HG02763 (cell line): ENCODE data around the gene RPS25.
"Not testable (repeated sequence)": the region's sequence is repeated elsewhere in the genome, so short reads cannot be mapped to it uniquely, and the experiment has no call there.

Source experiments
- ATAC-seq: cut with Tn5 transposase; IDR thresholded peaks from one replicate; pipeline ENCODE4 v1.9.1; 2021; ENCODE audit warnings: mild to moderate bottlenecking, moderate library complexity; ENCODE audit not compliant: unreplicated experiment

The RPS25 gene

DNA sequence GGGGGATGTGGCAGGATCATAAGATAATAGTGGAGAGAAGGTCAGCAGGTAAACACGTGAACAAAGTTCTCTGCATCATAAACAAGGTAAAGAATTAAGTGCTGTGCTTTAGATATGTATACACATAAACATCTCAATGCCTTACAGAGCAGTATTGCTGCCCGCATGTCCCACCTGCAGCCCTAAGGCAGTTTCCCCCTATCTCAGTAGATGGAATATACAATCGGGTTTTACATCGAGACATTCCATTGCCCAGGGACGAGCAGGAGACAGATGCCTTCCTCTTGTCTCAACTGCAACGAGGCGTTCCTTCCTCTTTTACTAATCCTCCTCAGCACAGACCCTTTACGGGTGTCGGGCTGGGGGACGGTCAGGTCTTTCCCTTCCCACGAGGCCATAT is 21.3 kb upstream of the RPS25 start:
- ATAC-seq, result not testable (repeated sequence)

DNA sequence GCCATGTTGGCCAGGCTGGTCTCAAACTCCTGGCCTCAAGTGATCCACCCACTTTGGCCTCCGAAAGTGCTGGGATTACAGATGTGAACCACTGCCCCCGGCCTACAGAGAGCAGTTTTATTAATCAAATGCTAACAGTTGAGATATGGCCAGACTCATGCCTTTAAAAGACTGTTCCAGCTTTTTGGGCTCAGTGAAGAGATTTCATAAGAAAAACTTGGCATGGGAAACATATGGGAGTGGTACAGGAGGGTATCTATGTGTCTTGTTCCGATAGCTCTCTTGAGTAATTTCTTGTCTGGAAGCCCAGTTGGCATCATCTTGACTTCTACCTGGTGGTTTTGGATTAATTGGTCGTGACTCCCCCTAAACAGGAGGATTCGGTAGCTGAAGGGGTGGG is 20.7 kb upstream of the RPS25 start:
- ATAC-seq, result no peak

DNA sequence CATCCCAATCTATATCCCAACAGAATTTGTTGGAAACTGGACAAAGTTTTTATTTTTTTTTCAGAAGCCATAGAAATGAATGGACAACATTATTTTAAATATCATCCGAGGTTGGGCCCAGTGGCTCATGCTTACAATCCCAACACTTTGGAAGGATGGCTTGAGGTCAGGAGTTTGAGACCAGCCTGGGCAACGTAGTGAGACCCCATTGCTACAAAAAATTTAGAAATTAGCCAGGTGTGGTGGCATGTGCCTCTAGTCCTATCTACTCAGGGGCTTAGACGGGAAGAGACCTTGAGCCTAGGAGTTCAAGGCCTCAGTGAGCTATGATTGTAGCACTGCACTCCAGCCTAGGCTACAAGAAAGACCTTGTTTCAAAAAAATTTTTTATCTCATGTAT is 16.7 kb upstream of the RPS25 start:
- ATAC-seq, result no peak

- ATAC-seq, result not testable (repeated sequence)
These were observed 15.3 kb upstream of the RPS25 start for GRCh38 chr11:119033421-119033820.

DNA sequence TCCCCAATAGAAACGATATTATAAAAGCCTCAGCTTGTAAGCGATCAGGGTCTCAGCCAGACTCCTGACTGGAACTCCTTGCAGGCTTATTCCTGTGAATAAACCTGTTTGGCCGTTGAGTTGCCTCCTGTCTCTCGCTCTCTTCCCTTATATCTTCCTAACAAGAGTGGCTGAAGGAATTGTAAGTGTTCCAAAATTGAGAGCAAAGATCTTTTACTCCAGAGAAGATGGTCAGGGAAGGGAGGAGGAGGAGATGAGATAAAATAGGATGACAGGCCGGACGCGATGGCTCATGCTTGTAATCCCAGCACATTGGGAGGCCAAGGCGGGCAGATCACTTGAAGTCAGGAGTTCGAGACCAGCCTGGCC is 13.8 kb upstream of the RPS25 start:
- no peak for ATAC-seq

DNA sequence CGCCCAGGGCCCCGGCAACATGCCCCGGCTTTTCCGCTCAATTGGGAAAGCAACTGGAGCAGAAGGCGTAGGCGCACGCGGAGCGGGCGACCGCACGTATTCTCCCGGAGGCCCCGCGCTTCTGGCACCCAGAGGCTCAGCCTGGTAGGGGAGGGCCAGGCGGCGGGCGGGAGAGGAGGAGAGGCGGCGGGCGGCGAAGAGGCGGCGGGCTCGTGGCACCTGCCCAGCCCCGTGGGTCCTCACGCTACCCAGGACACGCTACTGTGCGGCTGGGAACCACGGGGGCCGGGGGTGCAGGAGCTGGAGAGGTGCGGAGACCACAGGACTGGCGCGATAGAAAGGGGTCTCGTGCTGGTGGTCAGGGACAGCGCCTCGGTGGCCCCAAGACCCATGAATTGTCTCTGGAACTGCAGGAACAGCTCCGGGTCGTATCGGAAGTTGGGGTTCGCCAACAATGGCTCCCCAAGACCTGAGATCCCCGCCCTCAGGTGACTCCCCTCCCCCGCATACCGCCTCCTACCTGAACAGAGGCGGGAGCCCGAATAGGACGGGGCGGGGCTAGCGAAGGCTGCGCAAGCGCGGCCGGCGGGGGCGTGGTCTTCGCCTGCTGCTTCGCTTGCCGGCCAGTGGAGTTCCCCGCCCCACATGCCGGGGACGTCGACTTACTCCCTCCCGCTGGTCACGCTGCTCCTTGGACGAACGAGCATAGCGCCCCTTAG is 12.3 kb upstream of the RPS25 start, which contains the start of gene SLC37A4:
Gene SLC37A4 (minus strand): TSS at position 549 of the 719 bp plus-strand sequence.
- ATAC-seq, result peak; percentile 85

- peak; percentile 10 for ATAC-seq
These were observed 11.8 kb upstream of the RPS25 start for GRCh38 chr11:119030029-119030328.

- ATAC-seq, result peak; percentile 1
These were observed 11.3 kb upstream of the RPS25 start for GRCh38 chr11:119029340-119030028.

DNA sequence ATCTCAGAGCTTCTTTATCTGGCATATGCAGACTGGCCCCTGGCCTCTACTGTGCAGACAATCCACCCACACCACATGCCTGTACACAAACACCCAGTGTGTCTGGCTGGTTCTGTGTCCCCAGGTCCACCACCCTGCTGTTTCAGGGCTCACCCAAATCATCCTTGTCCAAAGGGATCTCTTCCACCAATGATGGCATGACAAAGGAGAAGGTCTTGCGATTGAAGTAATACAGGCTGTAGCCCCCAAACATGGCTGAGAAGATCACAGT is 10.9 kb upstream of the RPS25 start:
- ATAC-seq, result no peak

- ATAC-seq, result no peak
These were observed 10.4 kb upstream of the RPS25 start for GRCh38 chr11:119028346-119029068.

DNA sequence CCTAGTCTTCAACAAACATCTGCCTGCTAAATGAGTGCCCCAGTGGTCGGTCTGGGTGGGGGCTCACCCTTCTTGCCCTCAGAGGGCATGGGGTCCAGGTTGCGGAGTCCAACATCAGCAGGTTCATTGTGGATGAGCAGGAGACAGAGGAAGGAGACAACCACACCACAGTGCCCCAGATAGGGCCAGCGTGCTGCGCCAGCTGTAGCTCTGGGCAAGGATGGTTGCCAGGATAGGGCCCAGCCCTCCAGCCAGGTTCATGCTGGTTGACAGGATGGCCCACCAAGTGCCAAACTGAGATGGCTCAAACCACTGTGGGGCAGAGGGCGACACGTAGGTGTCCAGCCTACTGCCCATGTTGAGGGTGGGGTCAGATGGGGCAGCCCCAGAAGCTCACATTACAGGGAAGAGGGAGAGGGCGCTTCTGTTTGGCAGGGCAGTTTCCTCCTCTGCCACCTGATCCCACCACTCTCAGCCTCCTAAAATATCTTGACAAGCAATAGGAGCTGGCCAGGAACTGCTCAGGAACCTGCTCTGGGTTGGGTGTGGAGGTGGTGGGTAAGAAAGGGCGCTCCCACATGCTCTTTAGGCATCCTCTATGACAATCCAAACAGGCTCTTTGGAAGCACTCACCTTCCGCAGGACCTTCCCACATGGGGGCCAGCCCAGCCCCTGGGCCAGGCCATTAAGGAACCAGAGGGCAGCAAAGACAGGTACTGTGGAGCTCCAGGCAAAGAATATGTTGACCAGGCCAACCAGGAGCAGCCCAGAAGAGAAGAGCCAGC is 9.6 kb upstream of the RPS25 start:
- no peak for ATAC-seq

- ATAC-seq, result no peak
These were observed 8.8 kb upstream of the RPS25 start for GRCh38 chr11:119026970-119027369.

- ATAC-seq, result no peak
These were observed 8.0 kb upstream of the RPS25 start for GRCh38 chr11:119025978-119026766.

GRCh38 chr11:119025541-119025940 is 7.4 kb upstream of the RPS25 start:
- ATAC-seq, result no peak

GRCh38 chr11:119025099-119025473 is 6.9 kb upstream of the RPS25 start:
- no peak for ATAC-seq

DNA sequence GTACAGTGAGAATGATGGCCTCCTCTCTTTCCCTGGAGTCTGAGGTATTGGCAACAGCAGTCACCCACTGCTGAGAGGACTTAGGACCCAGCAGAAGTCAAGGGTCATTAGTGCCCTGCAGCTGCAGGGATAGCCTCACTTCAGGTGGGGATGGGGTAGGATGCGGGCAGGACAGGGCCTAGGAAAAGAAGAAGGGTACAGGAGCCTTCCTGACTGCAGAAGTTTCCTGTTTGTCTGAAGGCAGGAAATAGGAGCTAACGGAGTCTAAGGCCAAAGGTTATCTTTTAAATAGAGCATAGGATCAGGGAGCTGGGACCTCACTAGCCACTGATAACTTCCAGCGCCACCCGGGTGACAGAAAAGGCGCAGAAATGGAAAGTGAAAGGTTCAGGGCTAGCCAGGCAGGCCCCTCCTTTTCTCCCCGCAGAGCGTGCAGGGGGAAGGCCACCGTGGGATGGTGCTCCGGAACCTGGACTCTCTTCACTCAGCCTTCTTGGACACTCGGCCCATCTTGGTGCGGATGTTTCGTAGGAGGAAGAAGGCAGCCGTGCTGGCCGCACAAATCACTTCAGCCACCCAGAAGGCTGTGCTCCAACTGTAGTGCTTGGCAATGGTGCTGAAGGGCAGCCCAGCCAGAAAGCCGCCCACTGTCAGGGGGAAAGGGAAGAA is 6.4 kb upstream of the RPS25 start:
- no peak for ATAC-seq

- ATAC-seq, result no peak
These were observed 5.6 kb upstream of the RPS25 start for GRCh38 chr11:119023741-119024140.

DNA sequence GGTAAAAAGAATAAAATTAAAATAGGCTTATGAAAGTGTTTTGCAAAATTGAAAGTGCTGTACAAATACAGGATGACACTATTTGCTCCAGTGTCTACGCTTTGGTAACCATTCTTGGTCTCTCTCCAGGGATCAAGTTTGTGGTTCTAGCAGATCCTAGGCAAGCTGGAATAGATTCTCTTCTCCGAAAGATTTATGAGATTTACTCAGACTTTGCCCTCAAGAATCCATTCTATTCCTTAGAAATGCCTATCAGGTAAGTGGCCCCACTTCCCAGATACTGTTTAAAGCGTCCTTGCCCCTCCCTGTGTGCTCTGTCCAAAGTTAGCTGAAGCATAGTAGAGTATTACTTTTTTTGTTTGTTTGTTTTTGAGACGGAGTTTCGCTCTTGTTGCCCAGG is 3.5 kb upstream of the RPS25 start:
- ATAC-seq, result no peak

GRCh38 chr11:119019996-119020395 is 1.9 kb upstream of the RPS25 start:
- no peak for ATAC-seq

GRCh38 chr11:119017377-119017776 is 766 bp downstream of the RPS25 start:
- not testable (repeated sequence) for ATAC-seq
